Lower lobe of right lung (tissue), 2 donors: ENCODE measurements around the gene ACTR6. TPM values are rescaled to one million over a fixed set of nuclear protein-coding genes. Genes with fewer than 3 reads are reported as not detected.
"Not testable (repeated sequence)": the region's sequence is repeated elsewhere in the genome, so short reads cannot be mapped to it uniquely, and the experiment has no call there.

Source experiments
- ATAC-seq, 2 donors: fragments of 200-7000 bp; cut with Tn5 transposase; one replicate each; pipeline ENCODE4 v1.9.1; 2020 to 2022; ENCODE audit warnings: mild to moderate bottlenecking in 2 of 2, moderate library complexity in 2 of 2
- DNase-seq: peaks from one replicate; pipeline ENCODE4 v3.0.0-alpha.2; 2020
- H3K27ac ChIP-seq: fragments of 200-600 bp; one replicate; pipeline ENCODE4 v1.8.0; 2022
- H3K27me3 ChIP-seq: fragments of 200-600 bp; one replicate; pipeline ENCODE4 v1.8.0; 2022; ENCODE audit warnings: low read depth
- H3K36me3 ChIP-seq: fragments of 200-600 bp; one replicate; pipeline ENCODE4 v1.8.0; 2022; ENCODE audit warnings: mild to moderate bottlenecking
- H3K4me1 ChIP-seq: fragments of 200-600 bp; one replicate; pipeline ENCODE4 v1.8.0; 2022
- H3K4me3 ChIP-seq: fragments of 200-600 bp; one replicate; pipeline ENCODE4 v1.8.0; 2022; ENCODE audit warnings: mild to moderate bottlenecking
- H3K9me3 ChIP-seq: fragments of 200-600 bp; one replicate; pipeline ENCODE4 v1.8.0; 2022
- CTCF ChIP-seq: fragments of 200-600 bp; IDR thresholded peaks from one replicate; pipeline ENCODE4 v1.8.0; 2022; ENCODE audit warnings: antibody characterized with exemption, mild to moderate bottlenecking
- intact Hi-C: fragments of 100-400 bp; cut with DNase I; formaldehyde crosslinking; loops from one replicate; pipeline ENCODE4 v1.11.0; 2022
- total RNA-seq: library from RNA; stranded (reverse); fragmentation: NEBNext Ultra II Directional; extraction: Animal tissue kit (Norgen Biotek cat#: 25700); gene quantifications from one replicate; pipeline ENCODE4 v1.2.1, GENCODE V29; 2021
- donor health status: DM: no; HTN: yes; CAD: no; lungs with severe emphysema.

The ACTR6 gene
- total RNA-seq, 1 donor from 2014 or later: 23.8 TPM

- Histone ChIP-seq H3K4me1 (no peaks in the 10 kb centered on the region), H3K27ac (no peak overlapping the region), H3K36me3 (no peaks in the 10 kb centered on the region), H3K4me3 (no peak overlapping the region), H3K27me3 (no peaks in the 10 kb centered on the region), H3K9me3 (no peaks in the 10 kb centered on the region)
- no peak for TF ChIP-seq CTCF
- ATAC-seq (no peak), DNase-seq (no peak)
- intact Hi-C loops: no loop called here
Measured at GRCh38 chr12:100254876-100255275, 54.3 kb downstream of the ACTR6 start.

DNA sequence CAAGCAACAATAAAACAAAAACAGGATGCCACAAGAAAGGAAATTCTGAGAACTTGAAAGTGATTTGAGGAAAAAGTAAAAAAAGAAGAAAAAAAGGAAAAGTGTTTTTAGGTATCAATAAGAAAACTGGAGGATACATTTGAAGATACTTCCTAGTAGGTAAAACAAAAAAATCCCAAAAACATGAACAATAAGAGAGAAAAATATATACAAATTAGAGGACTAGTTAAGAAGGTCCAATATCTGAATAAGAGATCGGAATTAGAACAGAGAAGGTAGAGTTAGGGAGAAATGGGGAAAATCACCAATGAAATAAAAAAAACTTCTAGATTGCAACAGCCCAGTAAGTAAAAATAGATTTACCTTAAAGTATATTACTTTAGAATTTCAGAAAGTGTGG is 57.5 kb downstream of the ACTR6 start:
- no peak for ATAC-seq
- intact Hi-C loops: no loop called here

DNA sequence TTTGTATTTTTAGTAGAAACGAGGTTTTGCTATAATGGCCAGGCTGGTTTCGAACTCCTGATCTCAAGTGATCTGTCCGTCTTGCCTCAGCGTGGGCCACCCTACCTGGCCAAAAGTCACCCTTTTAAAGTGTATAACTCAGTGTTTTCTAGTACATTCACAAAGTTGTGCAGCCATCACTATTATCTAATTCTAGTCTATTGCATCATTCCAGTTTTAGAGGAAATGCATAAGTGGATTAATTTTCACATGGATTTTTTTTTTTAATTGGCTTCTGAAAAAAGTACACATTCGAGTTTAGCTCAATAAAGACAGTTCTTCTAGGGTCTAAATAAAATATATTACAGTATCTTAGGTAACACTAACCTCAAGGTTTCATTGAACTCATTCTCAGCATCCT is 62.5 kb downstream of the ACTR6 start:
- DNase-seq (no peak), ATAC-seq (no peak)
- no peak overlapping the region for H3K4me3 ChIP-seq
- peaks cover 9% of the 10 kb centered on the region for H3K4me1 ChIP-seq
- H3K9me3 ChIP-seq: no peaks in the 10 kb centered on the region
- TF ChIP-seq CTCF: no peak
- no peaks in the 10 kb centered on the region for H3K36me3 ChIP-seq
- no peak overlapping the region for H3K27ac ChIP-seq
- intact Hi-C loops: no loop called here
- no peaks in the 10 kb centered on the region for H3K27me3 ChIP-seq

More for the DNA sequence above, 57.5 kb downstream of the ACTR6 start:
- Histone ChIP-seq H3K4me3 (no peak overlapping the region), H3K36me3 (no peaks in the 10 kb centered on the region), H3K4me1 (no peaks in the 10 kb centered on the region), H3K27ac (no peak overlapping the region), H3K27me3 (no peaks in the 10 kb centered on the region), H3K9me3 (no peaks in the 10 kb centered on the region)
- DNase-seq: no peak
- no peak for TF ChIP-seq CTCF

GRCh38 chr12:100265107-100265506 is 64.5 kb downstream of the ACTR6 start:
- H3K27ac ChIP-seq, H3K36me3 ChIP-seq, H3K9me3 ChIP-seq, intact Hi-C loops, DNase-seq, H3K27me3 ChIP-seq, ATAC-seq, H3K4me3 ChIP-seq: not testable (repeated sequence)
- peaks cover 28% of the 10 kb centered on the region for H3K4me1 ChIP-seq

DNA sequence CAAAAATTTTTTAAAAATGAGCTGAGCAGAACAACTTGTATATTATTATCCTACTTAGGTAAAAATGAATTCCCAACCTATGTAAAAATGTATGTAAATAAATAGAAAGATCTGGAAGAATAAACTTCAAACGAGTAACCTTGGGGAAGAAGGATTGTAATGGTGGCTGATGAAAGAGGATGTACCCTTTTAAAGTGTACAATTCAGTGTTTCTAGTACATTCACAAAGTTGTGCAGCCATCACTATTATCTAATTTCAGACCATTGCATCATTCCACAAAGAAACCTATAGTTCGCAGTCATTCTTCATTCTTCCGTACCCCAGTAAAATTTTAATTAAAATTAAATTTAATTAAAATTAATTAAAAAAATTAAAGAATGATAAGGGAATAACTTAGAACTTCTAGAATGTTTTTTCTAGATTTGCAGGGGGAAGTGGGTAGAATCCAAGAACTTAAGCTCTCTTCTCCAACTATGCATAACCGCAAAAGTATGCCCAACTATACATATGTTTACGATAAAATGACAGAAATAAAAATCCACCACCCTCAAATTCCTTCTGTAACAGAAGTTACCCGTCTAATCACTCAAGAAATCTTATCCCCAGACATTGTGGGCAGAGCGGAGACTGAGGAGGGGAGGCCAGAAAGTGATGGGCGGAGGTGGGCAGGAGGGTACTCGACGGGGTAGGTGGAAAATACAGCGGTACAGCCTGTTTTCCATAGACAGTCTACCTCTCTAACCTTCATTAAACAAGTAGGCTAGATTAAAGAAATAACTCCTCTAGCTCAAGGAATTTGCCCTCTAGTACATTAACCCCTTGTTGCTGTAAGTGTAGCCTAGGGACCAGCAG is 65.3 kb downstream of the ACTR6 start:
- H3K27me3 ChIP-seq: no peaks in the 10 kb centered on the region
- no peak for ATAC-seq
- peak overlapping the region; percentile 96 for H3K27ac ChIP-seq
- TF ChIP-seq CTCF: no peak
- peak overlapping the region; percentile 83 for H3K4me3 ChIP-seq
- intact Hi-C loops: no loop called here
- no peak for DNase-seq
- no peaks in the 10 kb centered on the region for H3K36me3 ChIP-seq
- peaks cover 36% of the 10 kb centered on the region for H3K4me1 ChIP-seq
- no peaks in the 10 kb centered on the region for H3K9me3 ChIP-seq

DNA sequence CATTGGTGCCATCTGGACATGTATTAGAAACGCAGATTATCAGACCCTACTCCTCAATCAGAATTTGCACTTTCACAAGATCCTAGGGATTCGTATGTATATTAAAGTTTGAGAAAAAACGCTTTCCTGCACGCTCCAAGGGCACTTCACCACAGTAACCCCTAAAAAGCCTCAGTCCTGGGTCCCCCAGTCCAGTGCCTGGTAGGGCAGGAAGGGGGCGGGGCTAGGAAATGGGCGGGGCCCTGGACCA is 65.9 kb downstream of the ACTR6 start:
- ATAC-seq (peak; percentile 89 to 91), DNase-seq (peak; percentile 96)
- intact Hi-C loops: no loop called here
- H3K27ac ChIP-seq: peak overlapping the region; percentile 96
- H3K36me3 ChIP-seq: no peaks in the 10 kb centered on the region
- H3K4me1 ChIP-seq: peaks cover 41% of the 10 kb centered on the region
- TF ChIP-seq CTCF: no peak
- H3K4me3 ChIP-seq: peak overlapping the region; percentile 83
- no peaks in the 10 kb centered on the region for H3K27me3 ChIP-seq
- H3K9me3 ChIP-seq: no peaks in the 10 kb centered on the region
